ENCODE measurements around the gene KIAA1549.

- TF ChIP-seq CTCF (IDR thresholded peaks at IDR 0.05) (no peak), EP300 (IDR thresholded peaks at IDR 0.05) (no peak)
These were observed 101.8 kb downstream of the KIAA1549 start for GRCh38 chr7:138879356-138879755.

Data from tibial nerve (tissue), 4 donors.